ENCODE results near the gene MLF2.

The MLF2 gene

DNA sequence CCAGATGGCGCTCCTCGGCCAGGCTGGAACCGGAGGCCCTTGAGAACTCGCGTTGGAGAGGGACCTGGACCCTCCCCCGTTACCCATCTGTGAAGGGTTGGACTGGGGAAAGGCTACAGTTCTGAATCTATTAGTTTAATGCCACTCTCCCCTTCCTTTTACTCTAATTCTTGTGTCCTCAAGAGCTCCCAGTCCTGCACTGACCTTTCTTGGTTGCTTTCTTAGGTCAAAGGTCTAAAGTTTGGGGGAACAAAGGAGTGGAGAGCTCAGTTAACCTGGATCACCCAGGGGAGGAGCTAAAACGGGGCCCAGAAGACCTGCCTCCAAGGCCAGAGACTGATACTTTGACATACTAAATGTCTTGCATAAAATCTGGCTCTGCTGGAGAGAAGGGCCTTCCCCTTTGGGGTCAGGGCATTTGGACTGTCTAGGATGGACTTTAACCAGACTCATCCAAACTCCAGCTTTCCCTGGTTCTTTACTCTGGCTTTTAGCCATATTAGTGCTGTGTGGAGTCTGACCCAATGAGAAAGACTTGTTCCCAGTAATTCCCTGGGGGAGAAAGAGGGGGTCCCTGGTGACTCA, 923 bp upstream of the MLF2 start:
- TF ChIP-seq, protein P1, sequence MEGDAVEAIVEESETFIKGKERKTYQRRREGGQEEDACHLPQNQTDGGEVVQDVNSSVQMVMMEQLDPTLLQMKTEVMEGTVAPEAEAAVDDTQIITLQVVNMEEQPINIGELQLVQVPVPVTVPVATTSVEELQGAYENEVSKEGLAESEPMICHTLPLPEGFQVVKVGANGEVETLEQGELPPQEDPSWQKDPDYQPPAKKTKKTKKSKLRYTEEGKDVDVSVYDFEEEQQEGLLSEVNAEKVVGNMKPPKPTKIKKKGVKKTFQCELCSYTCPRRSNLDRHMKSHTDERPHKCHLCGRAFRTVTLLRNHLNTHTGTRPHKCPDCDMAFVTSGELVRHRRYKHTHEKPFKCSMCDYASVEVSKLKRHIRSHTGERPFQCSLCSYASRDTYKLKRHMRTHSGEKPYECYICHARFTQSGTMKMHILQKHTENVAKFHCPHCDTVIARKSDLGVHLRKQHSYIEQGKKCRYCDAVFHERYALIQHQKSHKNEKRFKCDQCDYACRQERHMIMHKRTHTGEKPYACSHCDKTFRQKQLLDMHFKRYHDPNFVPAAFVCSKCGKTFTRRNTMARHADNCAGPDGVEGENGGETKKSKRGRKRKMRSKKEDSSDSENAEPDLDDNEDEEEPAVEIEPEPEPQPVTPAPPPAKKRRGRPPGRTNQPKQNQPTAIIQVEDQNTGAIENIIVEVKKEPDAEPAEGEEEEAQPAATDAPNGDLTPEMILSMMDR (IDR thresholded peaks at IDR 0.05; ENCODE audit: low read depth, low read length, missing control alignments), result peak; percentile 92
- no peak for DNase-seq (ENCODE audit: low read depth)
- H3K4me3 ChIP-seq (ENCODE audit: low read depth, low read length), result no peak overlapping the region

DNA sequence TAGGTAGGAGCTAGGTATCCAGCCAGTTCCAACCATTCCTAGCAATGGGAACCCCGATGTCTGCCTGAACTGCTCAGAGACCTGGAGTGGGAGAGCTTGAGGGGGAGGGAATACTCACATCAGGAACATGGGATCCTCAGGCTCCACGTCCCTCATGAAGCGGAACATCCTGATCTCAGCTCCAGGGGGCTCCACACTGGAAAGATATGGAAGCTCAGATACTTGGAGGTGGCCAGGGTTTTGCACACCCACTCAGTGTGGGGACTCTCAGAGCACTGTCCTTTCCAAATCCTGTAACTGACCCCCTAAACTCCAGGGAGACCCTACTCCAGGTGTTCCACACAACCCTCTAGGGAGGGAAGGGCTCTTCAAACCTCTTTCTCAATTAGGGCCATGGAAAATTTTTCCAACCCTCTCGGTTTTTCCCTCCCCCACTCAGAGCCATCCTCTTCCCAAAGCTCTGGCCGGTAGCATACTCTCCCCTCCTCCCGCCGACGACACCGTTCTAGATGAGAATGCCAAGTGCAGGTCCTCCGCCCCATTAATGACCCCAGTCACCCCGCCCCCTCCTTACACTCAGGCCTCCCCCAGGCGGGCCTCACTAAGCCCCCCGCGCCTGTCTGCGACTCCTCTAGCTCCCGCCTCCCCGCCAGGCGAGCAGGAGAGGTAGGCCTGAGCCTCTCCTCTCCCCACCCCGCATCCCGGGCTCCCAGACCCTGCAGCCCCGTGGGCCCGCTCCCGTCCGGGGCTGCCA, 597 bp downstream of the MLF2 start:
- no peak for DNase-seq (ENCODE audit: low read depth)
- TF ChIP-seq, protein P1 (IDR thresholded peaks at IDR 0.05; ENCODE audit: low read depth, low read length, missing control alignments), result no peak
- H3K4me3 ChIP-seq (ENCODE audit: low read depth, low read length), result peak overlapping the region; percentile 97

DNA sequence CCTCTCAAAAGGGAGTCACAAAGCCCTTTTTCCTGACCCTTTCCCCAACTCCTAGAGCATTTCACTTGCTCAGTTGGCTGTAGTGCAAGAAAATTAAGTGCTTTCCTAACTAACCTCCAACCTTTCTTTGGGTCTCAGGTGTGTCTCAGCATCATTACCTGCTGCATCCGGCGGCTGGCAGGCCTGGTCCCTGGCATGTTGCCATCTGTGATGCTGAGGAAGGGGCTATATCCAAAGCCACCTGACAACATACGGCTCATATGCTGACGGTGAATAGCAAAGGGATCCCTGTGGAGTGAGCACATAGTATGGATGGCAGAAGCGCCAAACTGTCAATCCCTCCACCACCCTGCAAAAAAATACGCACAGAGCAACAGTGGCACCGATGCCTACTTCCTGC, 1.2 kb downstream of the MLF2 start:
- H3K4me3 ChIP-seq (ENCODE audit: low read depth, low read length), result peak overlapping the region; percentile 97
- DNase-seq (ENCODE audit: low read depth), result no peak

DNA sequence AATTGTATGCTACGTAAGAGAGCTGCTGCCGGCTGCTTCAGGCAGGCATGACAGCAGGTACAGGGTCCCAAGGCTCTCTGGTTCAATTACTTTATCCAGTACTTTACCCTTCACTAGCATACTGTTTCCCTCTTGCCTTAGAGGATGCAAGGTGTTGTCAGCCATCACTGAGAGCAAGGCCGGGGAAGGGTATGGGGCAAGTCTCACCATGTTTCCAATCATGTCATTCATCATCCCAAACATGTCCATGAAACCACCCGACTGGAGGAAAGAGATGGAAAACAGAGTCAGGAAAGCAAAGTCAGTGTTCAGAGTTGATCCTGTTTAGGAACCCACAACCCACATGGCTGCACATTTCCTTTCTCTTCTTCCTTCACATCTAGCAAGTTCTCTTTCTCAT, 2.4 kb downstream of the MLF2 start:
- TF ChIP-seq, protein P1 (IDR thresholded peaks at IDR 0.05; ENCODE audit: low read depth, low read length, missing control alignments), result no peak
- no peak overlapping the region for H3K4me3 ChIP-seq (ENCODE audit: low read depth, low read length)
- DNase-seq (ENCODE audit: low read depth), result no peak

More for the DNA sequence above, 1.2 kb downstream of the MLF2 start:
- TF ChIP-seq, protein P1 (IDR thresholded peaks at IDR 0.05; ENCODE audit: low read depth, low read length, missing control alignments), result no peak

DNA sequence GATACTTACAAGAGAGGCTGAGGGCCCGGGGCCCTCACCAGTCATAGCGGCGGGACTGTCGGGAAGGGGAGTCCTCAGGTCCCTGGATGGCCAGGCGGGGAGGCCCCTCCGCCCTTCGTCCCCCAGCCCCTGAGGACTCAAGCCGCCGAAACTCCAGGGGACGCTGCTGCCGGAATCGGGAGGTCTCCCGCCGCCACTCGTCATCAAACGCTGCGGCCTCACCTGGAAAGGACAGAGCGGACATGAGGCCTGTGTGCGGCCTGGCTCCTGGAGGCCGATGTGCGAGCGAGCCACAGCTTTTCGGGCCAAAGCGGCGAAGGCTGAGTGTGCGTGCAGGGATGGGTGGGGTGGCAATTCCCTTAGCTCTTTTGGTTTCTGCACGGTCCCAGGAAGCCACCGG, 4.2 kb downstream of the MLF2 start:
- no peak overlapping the region for H3K4me3 ChIP-seq (ENCODE audit: low read depth, low read length)
- TF ChIP-seq, protein P1 (IDR thresholded peaks at IDR 0.05; ENCODE audit: low read depth, low read length, missing control alignments), result no peak
- no peak for DNase-seq (ENCODE audit: low read depth)

DNA sequence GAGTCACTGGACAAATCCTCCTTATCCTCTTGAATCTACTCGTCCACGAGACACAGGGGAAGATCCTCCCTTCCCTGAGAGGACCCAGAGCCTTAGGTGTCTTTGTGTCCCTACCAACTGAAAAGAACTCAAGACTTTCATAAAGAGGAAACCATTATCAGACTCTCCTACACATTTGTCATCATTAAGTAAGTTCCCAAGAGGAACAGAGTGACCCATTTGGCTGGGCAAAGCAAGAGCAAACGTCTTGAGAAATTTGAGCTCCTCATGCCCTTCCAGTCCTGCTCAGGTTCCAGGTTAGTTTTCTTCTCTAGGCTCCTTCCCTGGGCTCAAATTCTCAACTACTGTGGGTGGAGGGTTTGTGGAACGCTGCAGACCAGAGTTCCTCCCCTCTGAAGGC, 5.7 kb downstream of the MLF2 start:
- TF ChIP-seq, protein P1 (IDR thresholded peaks at IDR 0.05; ENCODE audit: low read depth, low read length, missing control alignments), result no peak
- no peak for DNase-seq (ENCODE audit: low read depth)

More for the DNA sequence above, 5.7 kb downstream of the MLF2 start:
- H3K4me3 ChIP-seq (ENCODE audit: low read depth, low read length), result no peak overlapping the region
